ENCODE measurements around the gene RAPGEF1.

DNA sequence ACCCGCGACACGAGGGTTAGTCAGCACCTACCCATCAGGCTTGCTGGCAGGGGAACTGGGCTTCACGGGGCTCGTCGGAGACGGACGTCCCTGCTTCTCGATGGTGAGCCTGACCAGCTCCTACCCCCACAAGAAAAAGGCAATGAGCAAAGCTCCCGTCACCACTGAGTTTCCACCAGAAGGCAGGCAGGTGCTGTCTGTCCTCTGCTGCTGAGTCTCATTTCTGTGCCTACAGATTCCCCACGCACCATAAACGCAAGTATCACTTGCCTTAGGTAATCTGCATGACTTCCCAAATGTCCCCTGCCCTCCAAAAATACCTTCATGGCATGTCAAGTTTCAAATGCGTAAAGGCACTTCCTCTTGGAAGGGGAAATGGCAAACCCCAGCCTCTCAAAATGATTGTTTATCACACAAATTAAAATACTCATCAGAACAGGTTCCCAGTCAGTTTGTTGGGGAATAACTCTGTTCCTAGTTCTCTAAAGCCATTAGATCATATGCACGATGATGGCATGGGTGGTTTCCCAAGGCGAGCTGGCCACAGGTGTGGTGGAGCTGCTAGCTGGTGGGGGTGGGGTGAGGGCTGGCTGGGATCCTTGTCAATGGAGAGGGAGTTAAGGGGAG, 109.6 kb downstream of the RAPGEF1 start:
- TF ChIP-seq, protein P1, sequence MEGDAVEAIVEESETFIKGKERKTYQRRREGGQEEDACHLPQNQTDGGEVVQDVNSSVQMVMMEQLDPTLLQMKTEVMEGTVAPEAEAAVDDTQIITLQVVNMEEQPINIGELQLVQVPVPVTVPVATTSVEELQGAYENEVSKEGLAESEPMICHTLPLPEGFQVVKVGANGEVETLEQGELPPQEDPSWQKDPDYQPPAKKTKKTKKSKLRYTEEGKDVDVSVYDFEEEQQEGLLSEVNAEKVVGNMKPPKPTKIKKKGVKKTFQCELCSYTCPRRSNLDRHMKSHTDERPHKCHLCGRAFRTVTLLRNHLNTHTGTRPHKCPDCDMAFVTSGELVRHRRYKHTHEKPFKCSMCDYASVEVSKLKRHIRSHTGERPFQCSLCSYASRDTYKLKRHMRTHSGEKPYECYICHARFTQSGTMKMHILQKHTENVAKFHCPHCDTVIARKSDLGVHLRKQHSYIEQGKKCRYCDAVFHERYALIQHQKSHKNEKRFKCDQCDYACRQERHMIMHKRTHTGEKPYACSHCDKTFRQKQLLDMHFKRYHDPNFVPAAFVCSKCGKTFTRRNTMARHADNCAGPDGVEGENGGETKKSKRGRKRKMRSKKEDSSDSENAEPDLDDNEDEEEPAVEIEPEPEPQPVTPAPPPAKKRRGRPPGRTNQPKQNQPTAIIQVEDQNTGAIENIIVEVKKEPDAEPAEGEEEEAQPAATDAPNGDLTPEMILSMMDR (conservative IDR thresholded peaks at IDR 0.05; ENCODE audit: low read depth, low read length), result no peak
- TF ChIP-seq EZH2 (IDR thresholded peaks at IDR 0.05; ENCODE audit: low read length, unreplicated experiment) (no peak), EZH2phosphoT487 (IDR thresholded peaks at IDR 0.05; ENCODE audit: borderline replicate concordance, low read length) (no peak)

Data from PC-3 (cell line).